NCI-H1105 (cell line): ENCODE results near the gene FPGS.
A peak's percentile ranks its signal among the peaks of the same experiment; 100 is the strongest.
"Not testable (repeated sequence)": the region's sequence is repeated elsewhere in the genome, so short reads cannot be mapped to it uniquely, and the experiment has no call there.

ENCODE experiments used
- DNase-seq: peaks from one replicate; lab custom pipeline; 2025; lab: John Stamatoyannopoulos, UW

The FPGS gene

GRCh38 chr9:127812936-127813675 lies 10.4 kb downstream of the FPGS start:
- DNase-seq = no peak

- no peak for DNase-seq
Observed at GRCh38 chr9:127813686-127814226, 11.1 kb downstream of the FPGS start.

- no peak for DNase-seq
Observed at GRCh38 chr9:127814619-127815511, 12.2 kb downstream of the FPGS start.

- no peak for DNase-seq
Observed at GRCh38 chr9:127815512-127816361, 13.1 kb downstream of the FPGS start.

GRCh38 chr9:127816362-127816725 lies 13.7 kb downstream of the FPGS start:
- no peak for DNase-seq

- DNase-seq = no peak
Observed at GRCh38 chr9:127816728-127817127, 14.0 kb downstream of the FPGS start.

- DNase-seq = no peak
Observed at GRCh38 chr9:127817881-127818434, 15.3 kb downstream of the FPGS start.

- no peak for DNase-seq
Observed at GRCh38 chr9:127818574-127818973, 15.9 kb downstream of the FPGS start.

GRCh38 chr9:127822108-127822507 lies 19.4 kb downstream of the FPGS start:
- no peak for DNase-seq

- DNase-seq = no peak
Observed at GRCh38 chr9:127825319-127826051, 22.8 kb downstream of the FPGS start.

GRCh38 chr9:127826253-127826913 lies 23.7 kb downstream of the FPGS start:
- no peak for DNase-seq

GRCh38 chr9:127828262-127829031 lies 25.8 kb downstream of the FPGS start:
- DNase-seq = no peak

GRCh38 chr9:127829205-127829906 lies 26.7 kb downstream of the FPGS start:
- DNase-seq = no peak

- DNase-seq = no peak
Observed at GRCh38 chr9:127832248-127832647, 29.6 kb downstream of the FPGS start.

- no peak for DNase-seq
Observed at GRCh38 chr9:127833555-127833954, 30.9 kb downstream of the FPGS start.

GRCh38 chr9:127835991-127836516 lies 33.4 kb downstream of the FPGS start:
- DNase-seq = no peak

- not testable (repeated sequence) for DNase-seq
Observed at GRCh38 chr9:127836561-127836960, 33.9 kb downstream of the FPGS start.

GRCh38 chr9:127837346-127837745 lies 34.7 kb downstream of the FPGS start:
- peak; percentile 33 for DNase-seq
